ENCODE measurements around the gene LIN7B.

The LIN7B gene

DNA sequence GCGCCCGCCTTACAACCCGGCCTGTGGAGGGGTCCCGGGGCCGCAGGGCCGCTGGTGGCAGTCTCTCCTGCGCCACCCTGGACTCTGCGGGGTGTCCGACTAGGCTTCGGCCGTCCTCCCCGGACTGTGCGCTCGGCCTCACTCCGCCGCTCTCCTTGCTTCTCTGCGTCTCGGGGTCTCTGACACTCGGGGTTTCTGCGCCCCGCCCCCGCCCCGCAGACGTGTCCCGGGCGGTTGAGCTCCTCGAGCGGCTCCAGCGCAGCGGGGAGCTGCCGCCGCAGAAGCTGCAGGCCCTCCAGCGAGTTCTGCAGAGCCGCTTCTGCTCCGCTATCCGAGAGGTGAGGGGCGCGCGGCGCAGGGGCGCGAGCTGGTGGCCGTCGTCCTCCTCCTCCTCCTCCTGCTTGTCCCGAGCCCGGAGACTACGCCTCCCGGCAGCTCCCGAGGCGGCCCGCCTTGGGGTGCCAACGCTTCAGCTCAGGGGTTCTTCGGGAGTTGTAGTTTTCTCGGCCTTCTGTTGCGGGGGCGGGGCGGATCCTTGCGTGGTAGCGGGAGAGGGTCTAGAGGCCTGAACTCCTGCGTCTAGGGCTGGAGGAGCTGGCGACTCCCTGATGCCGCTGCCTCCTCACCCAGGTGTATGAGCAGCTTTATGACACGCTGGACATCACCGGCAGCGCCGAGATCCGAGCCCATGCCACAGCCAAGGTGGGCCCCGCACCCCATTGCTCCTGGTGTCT is 627 bp downstream of the LIN7B start:
- peak overlapping the region; percentile 69 for H3K4me3 ChIP-seq (ENCODE audit: low read depth, low read length)
- H3K9me3 ChIP-seq (ENCODE audit: control insufficient read depth, insufficient read depth, low read depth, low read length), result no peaks in the 10 kb centered on the region
- POLR2A ChIA-PET, result interaction anchor here (0.6 to 2.3 kb wide), 10 partner anchors 11 to 337 kb away, joined by 4 to 22 read pairs (median 6); partner anchors contain the start of genes GYS1, PIH1D1 and RUVBL2
- CTCF ChIA-PET, result interaction anchor here (0.6 to 3.0 kb wide), 11 partner anchors 9 to 462 kb away, joined by 3 to 33 read pairs (median 7); partner anchors contain the start of genes GYS1 and RUVBL2
- peaks cover 15% of the 10 kb centered on the region for H3K4me1 ChIP-seq (ENCODE audit: control insufficient read depth, insufficient read depth, low read length)
- H3K36me3 ChIP-seq (ENCODE audit: control insufficient read depth in 2 of 2, insufficient read depth in 1 of 2, low read length in 2 of 2), result peaks cover 0 to 10% of the 10 kb centered on the region in 2 experiments; a peak in 2 of 3 replicates
- H3K27ac ChIP-seq (ENCODE audit: extremely low read depth, low read depth, low read length), result peak overlapping the region; percentile 84; the same call in 1 of the 2 replicates
- no peak for TF ChIP-seq ZNF654 (tag by site-specific recombination; IDR thresholded peaks at IDR 0.05; ENCODE audit: low read depth)
- no peak for TF ChIP-seq ZNF10 (tag by site-specific recombination; IDR thresholded peaks at IDR 0.05)
- TF ChIP-seq ZBTB8A (tag by site-specific recombination; IDR thresholded peaks at IDR 0.05), result peak; percentile 58
- TF ChIP-seq GLIS1 (tag by site-specific recombination; IDR thresholded peaks at IDR 0.05), result peak; percentile 71
- TF ChIP-seq ZNF132 (tag by site-specific recombination; IDR thresholded peaks at IDR 0.05; ENCODE audit: borderline replicate concordance), result no peak
- TF ChIP-seq, protein P1, sequence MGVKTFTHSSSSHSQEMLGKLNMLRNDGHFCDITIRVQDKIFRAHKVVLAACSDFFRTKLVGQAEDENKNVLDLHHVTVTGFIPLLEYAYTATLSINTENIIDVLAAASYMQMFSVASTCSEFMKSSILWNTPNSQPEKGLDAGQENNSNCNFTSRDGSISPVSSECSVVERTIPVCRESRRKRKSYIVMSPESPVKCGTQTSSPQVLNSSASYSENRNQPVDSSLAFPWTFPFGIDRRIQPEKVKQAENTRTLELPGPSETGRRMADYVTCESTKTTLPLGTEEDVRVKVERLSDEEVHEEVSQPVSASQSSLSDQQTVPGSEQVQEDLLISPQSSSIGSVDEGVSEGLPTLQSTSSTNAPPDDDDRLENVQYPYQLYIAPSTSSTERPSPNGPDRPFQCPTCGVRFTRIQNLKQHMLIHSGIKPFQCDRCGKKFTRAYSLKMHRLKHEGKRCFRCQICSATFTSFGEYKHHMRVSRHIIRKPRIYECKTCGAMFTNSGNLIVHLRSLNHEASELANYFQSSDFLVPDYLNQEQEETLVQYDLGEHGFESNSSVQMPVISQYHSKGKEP (tag by site-specific recombination; IDR thresholded peaks at IDR 0.05), result no peak
- TF ChIP-seq ZNF624 (tag by site-specific recombination; IDR thresholded peaks at IDR 0.05), result no peak
- 0 out of 2 replicates have a peak, but pooled peaks have one; percentile 18 for TF ChIP-seq KLF10 (tag by site-specific recombination; IDR thresholded peaks at IDR 0.05)
- no peak for TF ChIP-seq ZNF626 (tag by site-specific recombination; IDR thresholded peaks at IDR 0.05)
- peak; percentile 38; the same call in 1 of the 2 replicates for TF ChIP-seq SP7 (tag by site-specific recombination; IDR thresholded peaks at IDR 0.05)
- no peak for TF ChIP-seq BCL11B (tag by site-specific recombination; IDR thresholded peaks at IDR 0.05; ENCODE audit: low read depth)
- TF ChIP-seq ZNF571 (tag by site-specific recombination; IDR thresholded peaks at IDR 0.05), result no peak
- TF ChIP-seq, protein P2, sequence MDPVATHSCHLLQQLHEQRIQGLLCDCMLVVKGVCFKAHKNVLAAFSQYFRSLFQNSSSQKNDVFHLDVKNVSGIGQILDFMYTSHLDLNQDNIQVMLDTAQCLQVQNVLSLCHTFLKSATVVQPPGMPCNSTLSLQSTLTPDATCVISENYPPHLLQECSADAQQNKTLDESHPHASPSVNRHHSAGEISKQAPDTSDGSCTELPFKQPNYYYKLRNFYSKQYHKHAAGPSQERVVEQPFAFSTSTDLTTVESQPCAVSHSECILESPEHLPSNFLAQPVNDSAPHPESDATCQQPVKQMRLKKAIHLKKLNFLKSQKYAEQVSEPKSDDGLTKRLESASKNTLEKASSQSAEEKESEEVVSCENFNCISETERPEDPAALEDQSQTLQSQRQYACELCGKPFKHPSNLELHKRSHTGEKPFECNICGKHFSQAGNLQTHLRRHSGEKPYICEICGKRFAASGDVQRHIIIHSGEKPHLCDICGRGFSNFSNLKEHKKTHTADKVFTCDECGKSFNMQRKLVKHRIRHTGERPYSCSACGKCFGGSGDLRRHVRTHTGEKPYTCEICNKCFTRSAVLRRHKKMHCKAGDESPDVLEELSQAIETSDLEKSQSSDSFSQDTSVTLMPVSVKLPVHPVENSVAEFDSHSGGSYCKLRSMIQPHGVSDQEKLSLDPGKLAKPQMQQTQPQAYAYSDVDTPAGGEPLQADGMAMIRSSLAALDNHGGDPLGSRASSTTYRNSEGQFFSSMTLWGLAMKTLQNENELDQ (tag by site-specific recombination; IDR thresholded peaks at IDR 0.05; ENCODE audit: low read depth), result no peak
- no peak for TF ChIP-seq ZNF677 (tag by site-specific recombination; IDR thresholded peaks at IDR 0.05)
- TF ChIP-seq ZNF239 (tag by site-specific recombination; IDR thresholded peaks at IDR 0.05), result no peak
- TF ChIP-seq, protein P3, sequence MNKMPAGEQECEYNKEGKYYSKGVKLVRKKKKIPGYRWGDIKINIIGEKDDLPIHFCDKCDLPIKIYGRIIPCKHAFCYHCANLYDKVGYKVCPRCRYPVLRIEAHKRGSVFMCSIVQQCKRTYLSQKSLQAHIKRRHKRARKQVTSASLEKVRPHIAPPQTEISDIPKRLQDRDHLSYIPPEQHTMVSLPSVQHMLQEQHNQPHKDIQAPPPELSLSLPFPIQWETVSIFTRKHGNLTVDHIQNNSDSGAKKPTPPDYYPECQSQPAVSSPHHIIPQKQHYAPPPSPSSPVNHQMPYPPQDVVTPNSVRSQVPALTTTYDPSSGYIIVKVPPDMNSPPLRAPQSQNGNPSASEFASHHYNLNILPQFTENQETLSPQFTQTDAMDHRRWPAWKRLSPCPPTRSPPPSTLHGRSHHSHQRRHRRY (tag by site-specific recombination; IDR thresholded peaks at IDR 0.05), result no peak
- TF ChIP-seq, protein P4, sequence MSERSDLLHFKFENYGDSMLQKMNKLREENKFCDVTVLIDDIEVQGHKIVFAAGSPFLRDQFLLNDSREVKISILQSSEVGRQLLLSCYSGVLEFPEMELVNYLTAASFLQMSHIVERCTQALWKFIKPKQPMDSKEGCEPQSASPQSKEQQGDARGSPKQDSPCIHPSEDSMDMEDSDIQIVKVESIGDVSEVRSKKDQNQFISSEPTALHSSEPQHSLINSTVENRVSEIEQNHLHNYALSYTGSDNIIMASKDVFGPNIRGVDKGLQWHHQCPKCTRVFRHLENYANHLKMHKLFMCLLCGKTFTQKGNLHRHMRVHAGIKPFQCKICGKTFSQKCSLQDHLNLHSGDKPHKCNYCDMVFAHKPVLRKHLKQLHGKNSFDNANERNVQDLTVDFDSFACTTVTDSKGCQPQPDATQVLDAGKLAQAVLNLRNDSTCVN (tag by site-specific recombination; optimal IDR thresholded peaks at IDR 0.05), result peak; percentile 77
- TF ChIP-seq, protein P5, sequence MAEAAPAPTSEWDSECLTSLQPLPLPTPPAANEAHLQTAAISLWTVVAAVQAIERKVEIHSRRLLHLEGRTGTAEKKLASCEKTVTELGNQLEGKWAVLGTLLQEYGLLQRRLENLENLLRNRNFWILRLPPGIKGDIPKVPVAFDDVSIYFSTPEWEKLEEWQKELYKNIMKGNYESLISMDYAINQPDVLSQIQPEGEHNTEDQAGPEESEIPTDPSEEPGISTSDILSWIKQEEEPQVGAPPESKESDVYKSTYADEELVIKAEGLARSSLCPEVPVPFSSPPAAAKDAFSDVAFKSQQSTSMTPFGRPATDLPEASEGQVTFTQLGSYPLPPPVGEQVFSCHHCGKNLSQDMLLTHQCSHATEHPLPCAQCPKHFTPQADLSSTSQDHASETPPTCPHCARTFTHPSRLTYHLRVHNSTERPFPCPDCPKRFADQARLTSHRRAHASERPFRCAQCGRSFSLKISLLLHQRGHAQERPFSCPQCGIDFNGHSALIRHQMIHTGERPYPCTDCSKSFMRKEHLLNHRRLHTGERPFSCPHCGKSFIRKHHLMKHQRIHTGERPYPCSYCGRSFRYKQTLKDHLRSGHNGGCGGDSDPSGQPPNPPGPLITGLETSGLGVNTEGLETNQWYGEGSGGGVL (tag by site-specific recombination; IDR thresholded peaks at IDR 0.05), result no peak; the same call in 1 of the 2 replicates
- TF ChIP-seq ZNF514 (tag by site-specific recombination; IDR thresholded peaks at IDR 0.05), result no peak
- TF ChIP-seq, protein P6, sequence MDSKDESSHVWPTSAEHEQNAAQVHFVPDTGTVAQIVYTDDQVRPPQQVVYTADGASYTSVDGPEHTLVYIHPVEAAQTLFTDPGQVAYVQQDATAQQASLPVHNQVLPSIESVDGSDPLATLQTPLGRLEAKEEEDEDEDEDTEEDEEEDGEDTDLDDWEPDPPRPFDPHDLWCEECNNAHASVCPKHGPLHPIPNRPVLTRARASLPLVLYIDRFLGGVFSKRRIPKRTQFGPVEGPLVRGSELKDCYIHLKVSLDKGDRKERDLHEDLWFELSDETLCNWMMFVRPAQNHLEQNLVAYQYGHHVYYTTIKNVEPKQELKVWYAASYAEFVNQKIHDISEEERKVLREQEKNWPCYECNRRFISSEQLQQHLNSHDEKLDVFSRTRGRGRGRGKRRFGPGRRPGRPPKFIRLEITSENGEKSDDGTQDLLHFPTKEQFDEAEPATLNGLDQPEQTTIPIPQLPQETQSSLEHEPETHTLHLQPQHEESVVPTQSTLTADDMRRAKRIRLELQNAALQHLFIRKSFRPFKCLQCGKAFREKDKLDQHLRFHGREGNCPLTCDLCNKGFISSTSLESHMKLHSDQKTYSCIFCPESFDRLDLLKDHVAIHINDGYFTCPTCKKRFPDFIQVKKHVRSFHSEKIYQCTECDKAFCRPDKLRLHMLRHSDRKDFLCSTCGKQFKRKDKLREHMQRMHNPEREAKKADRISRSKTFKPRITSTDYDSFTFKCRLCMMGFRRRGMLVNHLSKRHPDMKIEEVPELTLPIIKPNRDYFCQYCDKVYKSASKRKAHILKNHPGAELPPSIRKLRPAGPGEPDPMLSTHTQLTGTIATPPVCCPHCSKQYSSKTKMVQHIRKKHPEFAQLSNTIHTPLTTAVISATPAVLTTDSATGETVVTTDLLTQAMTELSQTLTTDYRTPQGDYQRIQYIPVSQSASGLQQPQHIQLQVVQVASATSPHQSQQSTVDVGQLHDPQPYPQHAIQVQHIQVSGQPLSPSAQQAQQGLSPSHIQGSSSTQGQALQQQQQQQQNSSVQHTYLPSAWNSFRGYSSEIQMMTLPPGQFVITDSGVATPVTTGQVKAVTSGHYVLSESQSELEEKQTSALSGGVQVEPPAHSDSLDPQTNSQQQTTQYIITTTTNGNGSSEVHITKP (tag by site-specific recombination; IDR thresholded peaks at IDR 0.05), result peak; percentile 78
- TF ChIP-seq ZNF426 (tag by site-specific recombination; IDR thresholded peaks at IDR 0.05), result no peak
- no peak for TF ChIP-seq ZNF23 (tag by site-specific recombination; IDR thresholded peaks at IDR 0.05; ENCODE audit: borderline replicate concordance)
- no peak for TF ChIP-seq OSR2 (tag by site-specific recombination; IDR thresholded peaks at IDR 0.05)
- TF ChIP-seq KLF8 (tag by site-specific recombination; IDR thresholded peaks at IDR 0.05), result peak; percentile 72; the same call in 1 of the 2 replicates
- TF ChIP-seq ZNF529 (tag by site-specific recombination; IDR thresholded peaks at IDR 0.05; ENCODE audit: insufficient replicate concordance), result no peak

Data from HEK293 (cell line).